GM12892 (cell line): ENCODE results near the gene EDDM3A.

Source experiments
- POLR2AphosphoS5 ChIP-seq: IDR thresholded peaks from 2 replicates; pipeline ENCODE4 v1.6.1; 2011; ENCODE audit warnings: low read depth, low read length, control low read depth
- TAF1 ChIP-seq: IDR thresholded peaks from 2 replicates; pipeline ENCODE4 v1.6.1; 2011; ENCODE audit warnings: low read depth, mild to moderate bottlenecking, control low read depth, low read length, borderline replicate concordance

- TF ChIP-seq TAF1, result no peak
- TF ChIP-seq POLR2AphosphoS5, result no peak
Observed at GRCh38 chr14:20789230-20789813, 43.6 kb downstream of the EDDM3A start.
